Trophoblast cell (in vitro differentiated cells and primary cell): ENCODE results near the gene CAPN9.

Source experiments
- DNase-seq, 2 donors: peaks; one replicate each; pipeline ENCODE4 v3.0.0-alpha.2; 2016
- H2AFZ ChIP-seq: 2 replicates; pipeline ENCODE4 v1.6.1; 2013; ENCODE audit warnings: low read length, moderate library complexity, mild to moderate bottlenecking; ENCODE audit not compliant: insufficient read depth, poor library complexity
- H2AK5ac ChIP-seq: 2 replicates; pipeline ENCODE4 v1.6.1; 2013; ENCODE audit warnings: mild to moderate bottlenecking, low read length
- H2BK120ac ChIP-seq: 2 replicates; pipeline ENCODE4 v1.6.1; 2013; ENCODE audit warnings: low read length, mild to moderate bottlenecking, moderate library complexity; ENCODE audit not compliant: insufficient read depth, poor library complexity
- H2BK12ac ChIP-seq: 2 replicates; pipeline ENCODE4 v1.6.1; 2013; ENCODE audit warnings: mild to moderate bottlenecking, low read length, moderate library complexity
- H2BK5ac ChIP-seq: 2 replicates; pipeline ENCODE4 v1.6.1; 2013; ENCODE audit warnings: low read length, low read depth, moderate library complexity, mild to moderate bottlenecking; ENCODE audit not compliant: poor library complexity
- H3K14ac ChIP-seq: 2 replicates; pipeline ENCODE4 v1.6.1; 2013; ENCODE audit warnings: mild to moderate bottlenecking, low read length
- H3K18ac ChIP-seq: 2 replicates; pipeline ENCODE4 v1.6.1; 2013; ENCODE audit warnings: mild to moderate bottlenecking, low read length
- H3K23ac ChIP-seq: 2 replicates; pipeline ENCODE4 v1.6.1; 2013; ENCODE audit warnings: low read length
- H3K27ac ChIP-seq: 2 replicates; pipeline ENCODE4 v1.5.1; 2013; ENCODE audit warnings: low read depth, mild to moderate bottlenecking, inconsistent platforms, low read length, moderate library complexity
- H3K27me3 ChIP-seq: 2 replicates; pipeline ENCODE4 v1.6.1; 2013; ENCODE audit warnings: inconsistent platforms, mild to moderate bottlenecking, low read length, moderate library complexity; ENCODE audit not compliant: insufficient read depth
- H3K36me3 ChIP-seq, 2 experiments: 1 replicate in 1 of 2; 2 replicates in 1 of 2; pipeline ENCODE4 v1.6.1; 2013; ENCODE audit warnings: low read length in 2 of 2, mild to moderate bottlenecking in 2 of 2, moderate library complexity in 1 of 2; ENCODE audit not compliant: insufficient read depth in 2 of 2, control insufficient read depth in 1 of 2
- H3K4ac ChIP-seq: 2 replicates; pipeline ENCODE4 v1.6.1; 2013; ENCODE audit warnings: low read depth, mild to moderate bottlenecking, low read length, moderate library complexity
- H3K4me1 ChIP-seq, 2 experiments: 1 replicate in 1 of 2; 2 replicates in 1 of 2; pipeline ENCODE4 v1.6.1; 2013; ENCODE audit warnings: low read length in 2 of 2, mild to moderate bottlenecking in 2 of 2, moderate library complexity in 1 of 2; ENCODE audit not compliant: insufficient read depth in 2 of 2, control insufficient read depth in 1 of 2
- H3K4me2 ChIP-seq: 2 replicates; pipeline ENCODE4 v1.6.1; 2013; ENCODE audit warnings: inconsistent platforms, mild to moderate bottlenecking, low read length, moderate library complexity
- H3K4me3 ChIP-seq: 2 replicates; pipeline ENCODE4 v1.5.1; 2013; ENCODE audit warnings: mild to moderate bottlenecking, low read depth, low read length, inconsistent platforms
- H3K79me1 ChIP-seq: one replicate; pipeline ENCODE4 v1.6.1; 2013; ENCODE audit warnings: low read length
- H3K79me2 ChIP-seq: 2 replicates; pipeline ENCODE4 v1.6.1; 2013; ENCODE audit warnings: low read length, mild to moderate bottlenecking; ENCODE audit not compliant: control insufficient read depth, insufficient read depth, poor library complexity
- H3K9ac ChIP-seq: 2 replicates; pipeline ENCODE4 v1.6.1; 2013; ENCODE audit warnings: mild to moderate bottlenecking, low read length
- H3K9me3 ChIP-seq: 2 replicates; pipeline ENCODE4 v1.6.1; 2013; ENCODE audit warnings: low read depth, mild to moderate bottlenecking, control low read depth, inconsistent platforms, low read length; ENCODE audit not compliant: insufficient read depth
- H4K12ac ChIP-seq: 2 replicates; pipeline ENCODE4 v1.6.1; 2013; ENCODE audit warnings: low read depth, mild to moderate bottlenecking, low read length, moderate library complexity
- H4K8ac ChIP-seq: 2 replicates; pipeline ENCODE4 v1.6.1; 2013; ENCODE audit warnings: low read depth, mild to moderate bottlenecking, low read length, moderate library complexity
- H4K91ac ChIP-seq: one replicate; pipeline ENCODE4 v1.6.1; 2013; ENCODE audit warnings: low read depth, mild to moderate bottlenecking, low read length, moderate library complexity
- WGBS: extraction: QIAGEN DNeasy Blood & Tissue Kit; methylation state at CpG from one replicate; pipeline ENCODE4 v1.1.7; 2013; ENCODE audit warnings: missing lambda C conversion rate; ENCODE audit not compliant: insufficient read length, insufficient coverage; ENCODE audit errors: extremely low coverage; 5-methylcytosine and 5-hydroxymethylcytosine counted together

CAPN9 gene

DNA sequence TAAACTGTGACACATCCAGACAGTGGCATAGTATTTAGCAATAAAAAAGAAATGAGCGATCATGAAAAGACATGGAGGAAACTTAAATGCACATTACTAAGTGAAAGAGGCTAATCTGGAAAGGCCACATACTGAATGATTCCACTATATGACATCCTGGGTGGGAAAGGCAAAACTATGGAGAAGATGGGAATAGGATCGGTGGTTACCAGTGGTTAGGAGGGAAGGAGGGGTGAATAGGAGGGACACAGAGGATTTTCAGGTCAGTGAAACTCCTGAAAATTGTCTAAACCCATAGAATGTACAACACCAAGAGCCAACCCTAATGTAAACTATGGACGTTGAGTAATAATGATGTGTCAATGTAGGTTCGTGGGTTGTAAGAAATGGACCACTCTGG lies 47.1 kb upstream of the CAPN9 start:
- Histone ChIP-seq H3K14ac (no peak overlapping the region), H2BK12ac (no peak overlapping the region), H3K9me3 (no peaks in the 10 kb centered on the region), H2AK5ac (no peak overlapping the region), H4K12ac (no peak overlapping the region), H3K23ac (no peak overlapping the region), H3K79me2 (no peaks in the 10 kb centered on the region), H2AFZ (no peak overlapping the region), H3K4me3 (no peak overlapping the region), H4K91ac (no peak overlapping the region), H3K27me3 (no peaks in the 10 kb centered on the region), H3K9ac (no peak overlapping the region), H2BK5ac (no peak overlapping the region), H3K4me1 (peaks cover 0 to 4% of the 10 kb centered on the region in 2 experiments), H3K4me2 (no peak overlapping the region), H3K79me1 (no peaks in the 10 kb centered on the region), H3K36me3 (no peaks in the 10 kb centered on the region), H3K27ac (no peak overlapping the region), H3K4ac (no peak overlapping the region), H2BK120ac (no peak overlapping the region), H4K8ac (no peak overlapping the region), H3K18ac (no peak overlapping the region)
- DNase-seq: no peak
- WGBS: no CpG with 5 or more reads among the region's 4 CpGs

DNA sequence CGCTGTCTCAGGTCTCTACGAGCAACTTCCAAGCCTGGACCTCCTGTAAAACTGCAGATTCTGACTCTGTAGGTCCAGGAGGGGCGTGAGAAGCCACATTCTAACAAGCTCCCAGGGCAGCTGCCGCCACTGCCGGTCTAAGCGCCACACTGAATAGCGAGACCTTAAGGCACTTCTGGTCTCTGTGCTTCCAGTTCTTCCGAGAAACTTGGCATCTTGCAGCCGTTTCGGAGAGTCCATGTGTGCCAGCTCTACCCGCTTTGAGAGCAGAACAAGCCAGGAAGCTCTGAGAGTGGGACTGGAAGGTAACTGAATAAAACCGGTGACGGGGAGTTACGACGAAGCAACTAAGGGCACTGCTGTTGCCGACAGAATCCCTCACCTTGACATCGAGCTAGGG lies 45.8 kb upstream of the CAPN9 start:
- H3K79me1 ChIP-seq: no peaks in the 10 kb centered on the region
- no peak overlapping the region for H3K23ac ChIP-seq
- H3K4me1 ChIP-seq: peaks cover 0 to 4% of the 10 kb centered on the region in 2 experiments
- no peak overlapping the region for H2AFZ ChIP-seq
- H4K91ac ChIP-seq: no peak overlapping the region
- H3K27ac ChIP-seq: no peak overlapping the region
- H3K27me3 ChIP-seq: no peaks in the 10 kb centered on the region
- H3K14ac ChIP-seq: no peak overlapping the region
- H3K4me2 ChIP-seq: no peak overlapping the region
- H2BK120ac ChIP-seq: no peak overlapping the region
- no peak overlapping the region for H3K9ac ChIP-seq
- no peak overlapping the region for H3K4me3 ChIP-seq
- no peaks in the 10 kb centered on the region for H3K36me3 ChIP-seq
- H2BK12ac ChIP-seq: no peak overlapping the region
- no peaks in the 10 kb centered on the region for H3K9me3 ChIP-seq
- no peak overlapping the region for H3K18ac ChIP-seq
- no peak overlapping the region for H4K8ac ChIP-seq
- no peak overlapping the region for H2AK5ac ChIP-seq
- no peak overlapping the region for H3K4ac ChIP-seq
- no peak for DNase-seq
- H3K79me2 ChIP-seq: no peaks in the 10 kb centered on the region
- WGBS: no CpG with 5 or more reads among the region's 17 CpGs
- H2BK5ac ChIP-seq: no peak overlapping the region
- H4K12ac ChIP-seq: no peak overlapping the region

DNA sequence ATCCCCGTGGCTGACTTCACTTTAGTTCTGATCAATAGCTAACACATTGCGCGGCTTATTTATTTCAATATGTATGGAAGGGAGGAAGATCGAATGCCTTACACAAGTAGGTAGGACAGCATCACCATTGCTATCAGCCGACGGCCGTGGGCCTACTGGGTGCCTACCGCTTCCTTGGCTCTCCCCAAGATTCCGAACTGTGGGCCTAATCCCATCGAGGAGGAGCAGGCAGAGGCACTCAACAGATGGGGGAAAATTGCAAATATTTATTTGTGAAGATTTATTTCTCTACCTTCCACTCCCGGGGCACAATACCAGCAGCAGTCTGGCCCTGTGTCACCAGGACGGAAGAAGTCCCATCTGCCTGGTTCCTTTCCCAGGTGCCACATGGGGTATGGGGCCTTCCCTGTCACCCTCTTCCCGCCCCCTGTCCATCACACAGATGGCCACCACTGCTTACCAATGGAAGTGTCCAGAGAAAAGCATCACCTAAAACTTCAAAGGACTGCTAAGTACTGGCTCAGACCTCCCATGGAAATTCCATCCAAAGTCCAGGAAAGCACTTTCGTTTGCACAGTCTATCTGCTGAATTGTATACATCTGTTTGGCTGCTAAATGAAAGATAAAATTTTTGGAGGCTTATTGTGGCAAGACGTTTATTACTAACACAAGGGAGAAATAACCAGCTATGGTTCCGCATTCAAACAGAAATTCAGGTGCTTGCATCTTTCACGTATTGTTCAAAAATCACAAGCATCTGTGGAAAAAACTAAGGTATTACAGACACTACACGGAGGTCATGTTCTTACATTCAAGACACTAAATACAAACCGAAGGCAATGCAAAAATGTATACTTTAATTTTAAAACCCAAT lies 45.1 kb upstream of the CAPN9 start:
- Histone ChIP-seq H3K14ac (no peak overlapping the region), H2BK12ac (no peak overlapping the region), H3K18ac (no peak overlapping the region), H3K4me2 (no peak overlapping the region), H2AFZ (no peak overlapping the region), H3K4me3 (no peak overlapping the region), H3K79me1 (no peaks in the 10 kb centered on the region), H2BK120ac (no peak overlapping the region), H3K23ac (no peak overlapping the region), H3K4ac (no peak overlapping the region), H2AK5ac (no peak overlapping the region), H4K91ac (no peak overlapping the region), H4K8ac (no peak overlapping the region), H3K27ac (no peak overlapping the region), H3K9me3 (no peaks in the 10 kb centered on the region), H3K27me3 (no peaks in the 10 kb centered on the region), H3K79me2 (no peaks in the 10 kb centered on the region), H3K9ac (no peak overlapping the region), H3K4me1 (peaks cover 0 to 4% of the 10 kb centered on the region in 2 experiments), H4K12ac (no peak overlapping the region), H3K36me3 (no peaks in the 10 kb centered on the region), H2BK5ac (no peak overlapping the region)
- no peak for DNase-seq
- WGBS: no CpG with 5 or more reads among the region's 19 CpGs

DNA sequence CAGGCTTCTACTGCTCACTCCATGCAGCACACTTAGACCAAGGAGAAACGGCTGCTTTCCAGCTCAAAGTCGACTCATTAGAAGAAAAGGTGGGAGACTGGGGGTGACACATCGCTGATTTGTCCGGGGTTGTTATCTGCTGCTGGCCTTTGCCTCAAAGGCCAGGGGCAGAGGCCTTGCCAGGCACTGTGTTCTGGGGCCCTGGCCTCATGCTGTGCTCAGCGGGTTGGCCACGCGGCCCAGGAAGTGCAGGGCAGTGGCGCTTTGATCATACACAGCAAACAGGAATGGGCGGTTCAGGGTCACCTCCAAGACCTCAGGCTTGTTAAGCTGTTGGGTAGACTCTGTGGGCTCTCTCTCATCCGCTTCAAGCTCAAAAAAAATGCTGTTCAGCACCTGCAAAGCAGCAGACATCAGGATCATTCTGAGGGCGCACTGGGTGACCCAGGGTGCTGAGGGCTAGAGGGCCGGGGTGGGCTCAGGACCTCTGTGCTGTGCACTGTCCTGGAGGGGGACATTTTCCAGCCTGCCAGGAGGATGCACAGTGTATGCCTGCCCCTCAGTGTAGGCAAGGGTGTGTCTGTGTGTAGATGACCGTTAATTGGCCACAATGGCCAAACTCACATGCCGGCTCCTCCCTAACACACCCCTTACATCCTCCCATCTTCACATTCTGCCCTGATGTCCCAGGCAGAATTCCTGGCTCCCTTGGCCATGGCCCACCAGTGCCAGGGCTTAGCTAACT lies 44.1 kb upstream of the CAPN9 start:
- Histone ChIP-seq H2BK5ac (no peak overlapping the region), H3K14ac (no peak overlapping the region), H4K91ac (no peak overlapping the region), H3K79me1 (no peaks in the 10 kb centered on the region), H4K8ac (no peak overlapping the region), H3K36me3 (no peaks in the 10 kb centered on the region), H3K79me2 (no peaks in the 10 kb centered on the region), H3K4me2 (no peak overlapping the region), H3K9ac (no peak overlapping the region), H3K27ac (no peak overlapping the region), H3K4me1 (peaks cover 0 to 4% of the 10 kb centered on the region in 2 experiments), H2AFZ (no peak overlapping the region), H3K4ac (no peak overlapping the region), H4K12ac (no peak overlapping the region), H3K9me3 (no peaks in the 10 kb centered on the region), H3K23ac (no peak overlapping the region), H2BK12ac (no peak overlapping the region), H2BK120ac (no peak overlapping the region), H3K18ac (no peak overlapping the region), H3K4me3 (no peak overlapping the region), H2AK5ac (no peak overlapping the region), H3K27me3 (no peaks in the 10 kb centered on the region)
- WGBS: no CpG with 5 or more reads among the region's 14 CpGs
- no peak for DNase-seq
